HCT116 (cell line): ENCODE measurements around the gene MBD1. TPM values are rescaled to one million over a fixed set of nuclear protein-coding genes. Genes with fewer than 3 reads are reported as not detected.
A peak's percentile ranks its signal among the peaks of the same experiment; 100 is the strongest.

Experiments
- ATAC-seq: fragments of 200-7000 bp; cut with Tn5 transposase; 2 replicates; pipeline ENCODE4 v1.9.1; 2020; ENCODE audit warnings: mild to moderate bottlenecking, moderate library complexity
- BruUV-seq: library from RNA; stranded (reverse); fragments of 400-500 nt; replicated peaks from 2 replicates; lab custom pipeline; 2021; lab: Mats Ljungman, UMichigan
- CTCF ChIA-PET: fragments of 300-600 bp; sonication (Branson Sonifier 250); formaldehyde crosslinking; loops from one replicate; lab custom pipeline; 2021; ENCODE audit warnings: antibody characterized with exemption; lab: Charles Lee
- POLR2A ChIA-PET: fragments of 300-600, 350-600 bp; sonication (Branson Sonifier 250); formaldehyde crosslinking; loops from one replicate; lab custom pipeline; 2021; ENCODE audit warnings: antibody characterized with exemption; lab: Charles Lee
- RAD21 ChIA-PET, 2 experiments: fragments of 300-600 bp; sonication (Branson Sonifier 250); formaldehyde crosslinking; loops; one replicate each; lab custom pipeline; 2023; ENCODE audit warnings: low total read pairs in 2 of 2; ENCODE audit not compliant: uncharacterized antibody in 2 of 2, unreplicated experiment in 2 of 2, low non-redundant PET in 1 of 2; lab: Charles Lee
- DNase-seq: peaks from one replicate; pipeline ENCODE4 v3.0.0-alpha.2; 2010; ENCODE audit warnings: low read depth, low spot score
- H2AFZ ChIP-seq: fragments of 200-600 bp; shearing (Covaris generic), sonication (generic); 2 replicates; pipeline ENCODE4 v1.6.1; 2017; ENCODE audit warnings: low read depth, mixed run types, mixed read lengths, antibody characterized with exemption, low read length; ENCODE audit not compliant: poor library complexity, severe bottlenecking
- H3K27ac ChIP-seq: 2 replicates; pipeline ENCODE4 v1.5.1; 2012; ENCODE audit warnings: low read depth, low read length
- H3K27me3 ChIP-seq: fragments of 200-600 bp; sonication (generic); 2 replicates; pipeline ENCODE4 v1.6.1; 2016; ENCODE audit warnings: mixed run types, low read length, mixed read lengths; ENCODE audit not compliant: insufficient read depth
- H3K36me3 ChIP-seq, 2 experiments: fragments of 200-500 bp in 1 of 2; fragments of 200-600 bp in 1 of 2; sonication (Bioruptor generic) in 1 of 2; sonication (generic) in 1 of 2; 2 replicates each; pipeline versions ENCODE4 v1.5.1 to v1.6.1; 2014 to 2016; ENCODE audit warnings: low read length in 2 of 2, inconsistent platforms in 1 of 2, mixed read lengths in 1 of 2, mixed run types in 1 of 2; ENCODE audit not compliant: insufficient read depth in 2 of 2, control insufficient read depth in 1 of 2
- H3K4me1 ChIP-seq, 2 experiments: fragments of 200-600 bp in 1 of 2; sonication (generic) in 1 of 2; 2 replicates each; pipeline versions ENCODE4 v1.5.1 to v1.6.1; 2012 to 2017; ENCODE audit warnings: low read length in 2 of 2, inconsistent platforms in 1 of 2, mild to moderate bottlenecking in 1 of 2, mixed read lengths in 1 of 2, mixed run types in 1 of 2, moderate library complexity in 1 of 2; ENCODE audit not compliant: insufficient read depth in 2 of 2, control insufficient read depth in 1 of 2
- H3K4me2 ChIP-seq: fragments of 200-600 bp; sonication (generic); 2 replicates; pipeline ENCODE4 v1.6.1; 2017; ENCODE audit warnings: mixed run types, low read length, mixed read lengths
- H3K4me3 ChIP-seq, 2 experiments: fragments of 200-600 bp in 1 of 2; sonication (generic) in 1 of 2; replicated peaks in 1 of 2; 2 replicates each; pipeline ENCODE4 v1.5.1; 2011 to 2016; ENCODE audit warnings: low read length in 2 of 2, control low read depth in 1 of 2, low read depth in 1 of 2, mild to moderate bottlenecking in 1 of 2, mixed read lengths in 1 of 2, mixed run types in 1 of 2
- H3K79me2 ChIP-seq: fragments of 200-600 bp; sonication (generic); 2 replicates; pipeline ENCODE4 v1.6.1; 2017; ENCODE audit warnings: mild to moderate bottlenecking, mixed run types, low read length, moderate library complexity, mixed read lengths; ENCODE audit not compliant: insufficient read depth
- H3K9ac ChIP-seq: fragments of 200-600 bp; sonication (generic); 2 replicates; pipeline ENCODE4 v1.6.1; 2016; ENCODE audit warnings: low read length, mixed read lengths
- H3K9me2 ChIP-seq: fragments of 200-600 bp; sonication (generic), shearing (Covaris generic); 2 replicates; pipeline ENCODE4 v1.6.1; 2017; ENCODE audit warnings: mixed run types, mild to moderate bottlenecking, moderate library complexity; ENCODE audit not compliant: insufficient read depth
- H3K9me3 ChIP-seq, 2 experiments: fragments of 200-500 bp in 1 of 2; fragments of 200-600 bp in 1 of 2; sonication (Bioruptor generic) in 1 of 2; sonication (generic) in 1 of 2; 2 replicates each; pipeline ENCODE4 v1.6.1; 2014 to 2017; ENCODE audit warnings: low read length in 2 of 2, mixed read lengths in 2 of 2, inconsistent platforms in 1 of 2, low read depth in 1 of 2, mild to moderate bottlenecking in 1 of 2, mixed run types in 1 of 2, moderate library complexity in 1 of 2; ENCODE audit not compliant: control insufficient read depth in 1 of 2, insufficient read depth in 1 of 2
- H4K20me1 ChIP-seq: fragments of 200-600 bp; sonication (generic), shearing (Covaris generic); 2 replicates; pipeline ENCODE4 v1.6.1; 2017; ENCODE audit warnings: mixed run types, mild to moderate bottlenecking, moderate library complexity; ENCODE audit not compliant: insufficient read depth
- ATF3 ChIP-seq: IDR thresholded peaks from 2 replicates; pipeline ENCODE4 v1.6.1; 2012
- CEBPB ChIP-seq: IDR thresholded peaks from 2 replicates; pipeline ENCODE4 v1.6.1; 2012; ENCODE audit warnings: low read depth
- CTCF ChIP-seq, 3 experiments: fragments of 200-600 bp in 1 of 3; sonication (generic) in 1 of 3; IDR thresholded peaks in 2 of 3; conservative IDR thresholded peaks in 1 of 3; 2 replicates each; pipeline ENCODE4 v1.5.1; 2012 to 2017; ENCODE audit warnings: low read depth in 2 of 3, low read length in 2 of 3, antibody characterized with exemption in 1 of 3, borderline replicate concordance in 1 of 3, control low read depth in 1 of 3, mild to moderate bottlenecking in 1 of 3, mixed read lengths in 1 of 3, mixed run types in 1 of 3, moderate library complexity in 1 of 3; ENCODE audit not compliant: insufficient read depth in 1 of 3
- EZH2 ChIP-seq: fragments of 200-600 bp; sonication (generic); IDR thresholded peaks from 2 replicates; pipeline ENCODE4 v1.6.1; 2017; ENCODE audit warnings: antibody characterized with exemption, mixed run types
- FOSL1 ChIP-seq: IDR thresholded peaks from 2 replicates; pipeline ENCODE4 v1.6.1; 2012; ENCODE audit warnings: low read depth
- JUND ChIP-seq: IDR thresholded peaks from 2 replicates; pipeline ENCODE4 v1.6.1; 2012
- MAX ChIP-seq: IDR thresholded peaks from 2 replicates; pipeline ENCODE4 v1.6.1; 2012
- POLR2A ChIP-seq: IDR thresholded peaks from 2 replicates; pipeline ENCODE4 v1.7.0; 2011; ENCODE audit warnings: borderline replicate concordance; ENCODE audit not compliant: insufficient read depth, insufficient read length; ENCODE audit errors: extremely low read depth
- POLR2AphosphoS5 ChIP-seq: IDR thresholded peaks from 2 replicates; pipeline ENCODE4 v1.6.1; 2011; ENCODE audit warnings: mild to moderate bottlenecking, low read depth, low read length, moderate library complexity
- RAD21 ChIP-seq: IDR thresholded peaks from 2 replicates; pipeline ENCODE4 v1.6.1; 2012; ENCODE audit warnings: low read depth, mild to moderate bottlenecking
- SIN3A ChIP-seq: IDR thresholded peaks from 2 replicates; pipeline ENCODE4 v1.6.1; 2012; ENCODE audit warnings: low read depth
- SP1 ChIP-seq: IDR thresholded peaks from 2 replicates; pipeline ENCODE4 v1.6.1; 2012; ENCODE audit warnings: low read depth
- SRF ChIP-seq: IDR thresholded peaks from 2 replicates; pipeline ENCODE4 v1.6.1; 2012; ENCODE audit warnings: low read depth
- YY1 ChIP-seq: IDR thresholded peaks from 2 replicates; pipeline ENCODE4 v1.6.1; 2011; ENCODE audit warnings: low read length, low read depth, moderate library complexity, mild to moderate bottlenecking; ENCODE audit not compliant: insufficient replicate concordance; ENCODE audit errors: extremely low read depth
- ZBTB33 ChIP-seq: IDR thresholded peaks from 2 replicates; pipeline ENCODE4 v1.6.1; 2011; ENCODE audit warnings: mild to moderate bottlenecking, low read length, moderate library complexity; ENCODE audit not compliant: insufficient replicate concordance; ENCODE audit errors: extremely low read depth
- ZNF274 ChIP-seq: fragments of 200-500 bp; sonication (Bioruptor generic); IDR thresholded peaks from 2 replicates; pipeline ENCODE4 v1.6.1; 2014; ENCODE audit warnings: mild to moderate bottlenecking, low read depth, low read length, inconsistent platforms
- intact Hi-C: fragments of 100-400 bp; cut with micrococcal nuclease; formaldehyde crosslinking; loops from 2 replicates; pipeline ENCODE4 v1.10.0; 2022
- total RNA-seq: library from RNA; stranded (reverse); gene quantifications from one replicate; pipeline ENCODE4 v1.2.1, GENCODE V29; 2021; ENCODE audit not compliant: unreplicated experiment
- TF ChIP-seq, protein P1 (sequence below): IDR thresholded peaks from 2 replicates; pipeline ENCODE4 v1.6.1; 2012; ENCODE audit warnings: low read depth

The MBD1 gene
- total RNA-seq, 1 experiment from 2014 or later = 63.9 TPM

- ChIA-PET CTCF (interaction anchor here (1.0 kb wide), 1 partner anchor 82 kb away, joined by 4 read pairs; no protein-coding TSS in a partner anchor), RAD21 (no interaction called here), POLR2A (no interaction called here)
- Histone ChIP-seq H3K4me3 (peak overlapping the region; percentile 83 to 97), H3K4me2 (peak overlapping the region; percentile 89), H3K9me3 (no peaks in the 10 kb centered on the region), H4K20me1 (no peaks in the 10 kb centered on the region), H3K9ac (peak overlapping the region; percentile 89; the same call in 1 of the 2 replicates), H3K27me3 (no peaks in the 10 kb centered on the region), H3K36me3 (peaks cover 4 to 34% of the 10 kb centered on the region in 2 experiments; a peak in 3 of 4 replicates), H3K9me2 (no peaks in the 10 kb centered on the region), H2AFZ (no peak overlapping the region), H3K27ac (peak overlapping the region; percentile 33; the same call in 1 of the 2 replicates), H3K4me1 (peaks cover 5 to 31% of the 10 kb centered on the region in 2 experiments; a peak in 3 of 4 replicates), H3K79me2 (peaks cover 27% of the 10 kb centered on the region)
- TSS peak; percentile 31 for BruUV-seq
- TF ChIP-seq YY1 (no peak), MAX (no peak), SP1 (no peak), SRF (no peak), ATF3 (no peak), CTCF (IDR thresholded peaks at IDR 0.05 in 2 of 3, conservative IDR thresholded peaks at IDR 0.05 in 1 of 3; ENCODE audit: borderline replicate concordance in 1 of 3, insufficient read depth in 1 of 3, low read depth in 2 of 3, low read length in 2 of 3) (no peak), RAD21 (no peak), FOSL1 (no peak), POLR2A (no peak), SIN3A (no peak), ZBTB33 (no peak), POLR2AphosphoS5 (no peak), CEBPB (no peak), ZNF274 (no peak), JUND (no peak), EZH2 (no peak)
- TF ChIP-seq, protein P1, sequence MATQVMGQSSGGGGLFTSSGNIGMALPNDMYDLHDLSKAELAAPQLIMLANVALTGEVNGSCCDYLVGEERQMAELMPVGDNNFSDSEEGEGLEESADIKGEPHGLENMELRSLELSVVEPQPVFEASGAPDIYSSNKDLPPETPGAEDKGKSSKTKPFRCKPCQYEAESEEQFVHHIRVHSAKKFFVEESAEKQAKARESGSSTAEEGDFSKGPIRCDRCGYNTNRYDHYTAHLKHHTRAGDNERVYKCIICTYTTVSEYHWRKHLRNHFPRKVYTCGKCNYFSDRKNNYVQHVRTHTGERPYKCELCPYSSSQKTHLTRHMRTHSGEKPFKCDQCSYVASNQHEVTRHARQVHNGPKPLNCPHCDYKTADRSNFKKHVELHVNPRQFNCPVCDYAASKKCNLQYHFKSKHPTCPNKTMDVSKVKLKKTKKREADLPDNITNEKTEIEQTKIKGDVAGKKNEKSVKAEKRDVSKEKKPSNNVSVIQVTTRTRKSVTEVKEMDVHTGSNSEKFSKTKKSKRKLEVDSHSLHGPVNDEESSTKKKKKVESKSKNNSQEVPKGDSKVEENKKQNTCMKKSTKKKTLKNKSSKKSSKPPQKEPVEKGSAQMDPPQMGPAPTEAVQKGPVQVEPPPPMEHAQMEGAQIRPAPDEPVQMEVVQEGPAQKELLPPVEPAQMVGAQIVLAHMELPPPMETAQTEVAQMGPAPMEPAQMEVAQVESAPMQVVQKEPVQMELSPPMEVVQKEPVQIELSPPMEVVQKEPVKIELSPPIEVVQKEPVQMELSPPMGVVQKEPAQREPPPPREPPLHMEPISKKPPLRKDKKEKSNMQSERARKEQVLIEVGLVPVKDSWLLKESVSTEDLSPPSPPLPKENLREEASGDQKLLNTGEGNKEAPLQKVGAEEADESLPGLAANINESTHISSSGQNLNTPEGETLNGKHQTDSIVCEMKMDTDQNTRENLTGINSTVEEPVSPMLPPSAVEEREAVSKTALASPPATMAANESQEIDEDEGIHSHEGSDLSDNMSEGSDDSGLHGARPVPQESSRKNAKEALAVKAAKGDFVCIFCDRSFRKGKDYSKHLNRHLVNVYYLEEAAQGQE = no peak
- no peak for DNase-seq
- intact Hi-C loops = loop anchor here (2.0 to 10.0 kb wide), 4 partner anchors 45 to 791 kb away; partner anchors contain the start of gene RPL17
- ATAC-seq = no peak
These were observed 4.5 kb upstream of the MBD1 start for GRCh38 chr18:50285631-50286321.
